HEK293T (cell line): ENCODE measurements around the gene TSPAN5.

Experiments used
- CTCF ChIA-PET: fragments of 350-600 bp; formaldehyde crosslinking; extraction: SDS; loops from one replicate; lab custom pipeline; 2021; ENCODE audit warnings: antibody characterized with exemption, inconsistent platforms; lab: Yijun Ruan, JAX
- POLR2A ChIA-PET: fragments of 350-600 bp; formaldehyde crosslinking; extraction: SDS; loops from one replicate; lab custom pipeline; 2020; ENCODE audit warnings: antibody characterized with exemption, inconsistent platforms; lab: Yijun Ruan, JAX
- DNase-seq: peaks from one replicate; pipeline ENCODE4 v3.0.0; 2012; ENCODE audit warnings: mixed read lengths; ENCODE audit errors: extremely low spot score
- ARNT ChIP-seq: fragments of 450-650 bp; IDR thresholded peaks from 2 replicates; pipeline ENCODE4 v1.6.1; 2017; ENCODE audit warnings: mild to moderate bottlenecking
- BHLHE40 ChIP-seq: fragments of 450-650 bp; IDR thresholded peaks from 2 replicates; pipeline ENCODE4 v1.6.1; 2016; ENCODE audit warnings: mild to moderate bottlenecking, moderate library complexity, borderline replicate concordance
- CTBP1 ChIP-seq: fragments of 450-650 bp; IDR thresholded peaks from 2 replicates; pipeline ENCODE4 v1.6.1; 2016; ENCODE audit warnings: borderline replicate concordance
- ELF4 ChIP-seq: fragments of 450-650 bp; IDR thresholded peaks from 2 replicates; pipeline ENCODE4 v1.6.1; 2017; ENCODE audit warnings: antibody characterized with exemption
- FOXA1 ChIP-seq: fragments of 450-650 bp; IDR thresholded peaks from 2 replicates; pipeline ENCODE4 v1.6.1; 2016; ENCODE audit warnings: mild to moderate bottlenecking
- FOXK2 ChIP-seq: fragments of 450-650 bp; IDR thresholded peaks from 2 replicates; pipeline ENCODE4 v1.6.1; 2016; ENCODE audit warnings: mild to moderate bottlenecking
- FOXM1 ChIP-seq: fragments of 450-650 bp; IDR thresholded peaks from 2 replicates; pipeline ENCODE4 v1.6.1; 2017; ENCODE audit warnings: mild to moderate bottlenecking, borderline replicate concordance
- HDGF ChIP-seq: fragments of 450-650 bp; IDR thresholded peaks from 2 replicates; pipeline ENCODE4 v1.6.1; 2017; ENCODE audit warnings: antibody characterized with exemption, borderline replicate concordance
- L3MBTL2 ChIP-seq: fragments of 450-650 bp; conservative IDR thresholded peaks from 2 replicates; pipeline ENCODE4 v1.6.1; 2016; ENCODE audit warnings: mild to moderate bottlenecking
- LEF1 ChIP-seq: fragments of 450-650 bp; IDR thresholded peaks from 2 replicates; pipeline ENCODE4 v1.6.1; 2017; ENCODE audit warnings: mild to moderate bottlenecking, borderline replicate concordance
- NFRKB ChIP-seq: fragments of 450-650 bp; IDR thresholded peaks from 2 replicates; pipeline ENCODE4 v1.6.1; 2016; ENCODE audit warnings: mild to moderate bottlenecking, moderate library complexity
- PKNOX1 ChIP-seq: fragments of 450-650 bp; IDR thresholded peaks from 2 replicates; pipeline ENCODE4 v1.6.1; 2016
- SP1 ChIP-seq: fragments of 450-650 bp; IDR thresholded peaks from 2 replicates; pipeline ENCODE4 v1.6.1; 2017
- SUZ12 ChIP-seq: fragments of 450-650 bp; IDR thresholded peaks from 2 replicates; pipeline ENCODE4 v1.6.1; 2016; ENCODE audit warnings: mild to moderate bottlenecking
- TARDBP ChIP-seq: fragments of 450-650 bp; IDR thresholded peaks from 2 replicates; pipeline ENCODE4 v1.6.1; 2016
- ZNF384 ChIP-seq: fragments of 450-650 bp; IDR thresholded peaks from 2 replicates; pipeline ENCODE4 v1.6.1; 2016

Gene TSPAN5

GRCh38 chr4:98530572-98530971 is 127.8 kb downstream of the TSPAN5 start:
- no peak for TF ChIP-seq SUZ12
- no peak for TF ChIP-seq CTBP1
- TF ChIP-seq ZNF384, result no peak
- TF ChIP-seq TARDBP, result no peak
- no peak for TF ChIP-seq ELF4
- TF ChIP-seq BHLHE40, result no peak
- TF ChIP-seq FOXM1, result no peak
- TF ChIP-seq ARNT, result no peak
- TF ChIP-seq L3MBTL2, result no peak
- no peak for TF ChIP-seq FOXA1
- TF ChIP-seq NFRKB, result no peak
- POLR2A ChIA-PET, result no interaction called here
- CTCF ChIA-PET, result interaction anchor here (0.7 kb wide), 1 partner anchor 147 kb away, joined by 4 read pairs; no protein-coding TSS in a partner anchor
- DNase-seq, result no peak

GRCh38 chr4:98529970-98530569 is 128.3 kb downstream of the TSPAN5 start:
- CTCF ChIA-PET, result no interaction called here
- POLR2A ChIA-PET, result no interaction called here
- DNase-seq, result no peak
- TF ChIP-seq HDGF (no peak), FOXA1 (no peak), ELF4 (no peak), SUZ12 (no peak), TARDBP (no peak), ZNF384 (no peak), FOXM1 (no peak), FOXK2 (no peak), ARNT (no peak), CTBP1 (no peak)

GRCh38 chr4:98528882-98529281 is 129.5 kb downstream of the TSPAN5 start:
- ChIA-PET POLR2A (no interaction called here), CTCF (interaction anchor here (1.0 kb wide), 1 partner anchor 61 kb away, joined by 4 read pairs; no protein-coding TSS in a partner anchor)
- TF ChIP-seq ARNT, result no peak
- no peak for TF ChIP-seq NFRKB
- TF ChIP-seq FOXA1, result no peak
- TF ChIP-seq TARDBP, result no peak
- TF ChIP-seq BHLHE40, result no peak
- no peak for TF ChIP-seq CTBP1
- TF ChIP-seq SP1, result no peak
- no peak for DNase-seq

- TF ChIP-seq SP1 (no peak), FOXM1 (no peak), NFRKB (no peak), LEF1 (no peak), SUZ12 (no peak), FOXK2 (no peak), CTBP1 (no peak), TARDBP (no peak), ARNT (no peak), BHLHE40 (no peak)
- no peak for DNase-seq
- POLR2A ChIA-PET, result no interaction called here
- CTCF ChIA-PET, result no interaction called here
These were observed 130.7 kb downstream of the TSPAN5 start for GRCh38 chr4:98527534-98528269.

GRCh38 chr4:98524230-98524629 is 134.2 kb downstream of the TSPAN5 start:
- ChIA-PET CTCF (no interaction called here), POLR2A (no interaction called here)
- TF ChIP-seq NFRKB, result no peak
- TF ChIP-seq HDGF, result no peak
- TF ChIP-seq FOXK2, result no peak
- TF ChIP-seq LEF1, result no peak
- no peak for TF ChIP-seq ZNF384
- no peak for TF ChIP-seq BHLHE40
- TF ChIP-seq SP1, result no peak
- TF ChIP-seq L3MBTL2, result no peak
- no peak for TF ChIP-seq PKNOX1
- no peak for TF ChIP-seq ARNT
- TF ChIP-seq FOXA1, result no peak
- no peak for DNase-seq

- TF ChIP-seq FOXM1 (no peak), FOXA1 (no peak), ELF4 (no peak)
- POLR2A ChIA-PET, result no interaction called here
- no peak for DNase-seq
- CTCF ChIA-PET, result no interaction called here
These were observed 135.6 kb downstream of the TSPAN5 start for GRCh38 chr4:98522636-98523395.

GRCh38 chr4:98522062-98522461 is 136.3 kb downstream of the TSPAN5 start:
- CTCF ChIA-PET, result no interaction called here
- TF ChIP-seq LEF1 (no peak), BHLHE40 (no peak), FOXM1 (no peak), SP1 (no peak), NFRKB (no peak), ELF4 (no peak), L3MBTL2 (no peak), FOXK2 (no peak), FOXA1 (no peak)
- POLR2A ChIA-PET, result no interaction called here
- no peak for DNase-seq
